Esophagus muscularis mucosa (tissue), 4 donors: Measurements from ENCODE around the gene HS3ST6. TPM values are rescaled to one million over a fixed set of nuclear protein-coding genes. Genes with fewer than 3 reads are reported as not detected.

Experiments
- DNase-seq: peaks from one replicate; pipeline ENCODE4 v3.0.0-alpha.2; 2017; ENCODE audit errors: extremely low spot score
- H3K27ac ChIP-seq, 4 donors: fragments of 200-600 bp; sonication (generic); replicated peaks in 1 of 4; 1 replicate in 3 of 4; 2 replicates in 1 of 4; pipeline ENCODE4 v1.5.1; 2016 to 2019; ENCODE audit warnings: mild to moderate bottlenecking in 1 of 4
- H3K27me3 ChIP-seq, 4 donors: fragments of 200-600 bp; sonication (generic); one replicate each; pipeline versions ENCODE4 v1.5.1 to v1.6.0; 2016 to 2019
- H3K36me3 ChIP-seq, 4 donors: fragments of 200-600 bp; sonication (generic); one replicate each; pipeline ENCODE4 v1.5.1; 2016 to 2019
- H3K4me1 ChIP-seq, 4 donors: fragments of 200-600 bp; sonication (generic); one replicate each; pipeline ENCODE4 v1.5.1; 2016 to 2019
- H3K4me3 ChIP-seq, 4 donors: fragments of 200-600 bp; sonication (generic); 1 replicate in 2 of 4; 2 replicates in 2 of 4; pipeline ENCODE4 v1.5.1; 2016 to 2019; ENCODE audit warnings: mild to moderate bottlenecking in 4 of 4, moderate library complexity in 1 of 4
- H3K9me3 ChIP-seq, 4 donors: fragments of 200-600 bp; sonication (generic); 1 replicate in 3 of 4; 2 replicates in 1 of 4; pipeline ENCODE4 v1.5.1; 2016 to 2019
- CTCF ChIP-seq, 3 experiments: fragments of 200-600 bp in 2 of 3; fragments of 450-650 bp in 1 of 3; sonication (generic) in 2 of 3; IDR thresholded peaks; one replicate each; pipeline ENCODE4 v1.5.1; 2017 to 2019; ENCODE audit warnings: antibody characterized with exemption in 3 of 3, mild to moderate bottlenecking in 2 of 3, moderate library complexity in 1 of 3
- EP300 ChIP-seq: sonication (generic); formaldehyde crosslinking; IDR thresholded peaks from one replicate; pipeline ENCODE4 v1.6.1; 2017; ENCODE audit warnings: antibody characterized with exemption
- POLR2A ChIP-seq: fragments of 450-650 bp; IDR thresholded peaks from one replicate; pipeline ENCODE4 v1.6.1; 2017; ENCODE audit warnings: antibody characterized with exemption, moderate library complexity, mild to moderate bottlenecking, low read depth
- POLR2AphosphoS5 ChIP-seq, 2 donors: sonication (generic); formaldehyde crosslinking; IDR thresholded peaks; one replicate each; pipeline ENCODE4 v1.6.1; 2017; ENCODE audit warnings: antibody characterized with exemption in 2 of 2
- WGBS: methylation state at CpG from one replicate; pipeline ENCODE4 v1.1.5; 2018; 5-methylcytosine and 5-hydroxymethylcytosine counted together
- intact Hi-C: fragments of 100-400 bp; cut with DNase I; formaldehyde crosslinking; loops from one replicate; pipeline ENCODE4 v1.15.1; 2023
- total RNA-seq, 4 donors: library from RNA; depleted of rRNA; stranded (reverse); fragments of >200 nt; gene quantifications; one replicate each; pipeline versions ENCODE4 v1.1.0 to v1.2.1, GENCODE V29; 2016

The HS3ST6 gene
- total RNA-seq, 4 donors from 2014 or later = not detected

- H3K27ac ChIP-seq = no peak overlapping the region
- 93% methylated on average over 5 of the region's 5 CpGs for WGBS
- no peaks in the 10 kb centered on the region for H3K36me3 ChIP-seq
- peaks cover 0 to 68% (median 0%) of the 10 kb centered on the region in 4 donors for H3K27me3 ChIP-seq
- H3K4me3 ChIP-seq = no peak overlapping the region
- no peaks in the 10 kb centered on the region for H3K4me1 ChIP-seq
- TF ChIP-seq CTCF (IDR thresholded peaks at IDR 0.05) (no peak), POLR2AphosphoS5 (IDR thresholded peaks at IDR 0.05) (no peak), EP300 (no peak), POLR2A (no peak)
- DNase-seq = no peak
- no peaks in the 10 kb centered on the region for H3K9me3 ChIP-seq
- intact Hi-C loops = no loop called here
These were observed 23.1 kb downstream of the HS3ST6 start for GRCh38 chr16:1895068-1895467.

- WGBS = 35% methylated on average over 4 of the region's 4 CpGs
These were observed 27.5 kb downstream of the HS3ST6 start for GRCh38 chr16:1890708-1891050.

GRCh38 chr16:1890024-1890707 lies 28.0 kb downstream of the HS3ST6 start:
- no peaks in the 10 kb centered on the region for H3K4me1 ChIP-seq
- no peaks in the 10 kb centered on the region for H3K9me3 ChIP-seq
- WGBS = 68% methylated on average over 14 of the region's 16 CpGs
- peaks cover 0 to 71% (median 0%) of the 10 kb centered on the region in 4 donors for H3K27me3 ChIP-seq
- H3K36me3 ChIP-seq = no peaks in the 10 kb centered on the region
- H3K27ac ChIP-seq = no peak overlapping the region
- no peak overlapping the region for H3K4me3 ChIP-seq
- TF ChIP-seq EP300 (no peak), POLR2AphosphoS5 (IDR thresholded peaks at IDR 0.05) (no peak), CTCF (IDR thresholded peaks at IDR 0.05) (no peak), POLR2A (no peak)
- DNase-seq = no peak
- intact Hi-C loops = no loop called here

More at GRCh38 chr16:1890708-1891050, 27.5 kb downstream of the HS3ST6 start:
- no peak overlapping the region for H3K27ac ChIP-seq
- TF ChIP-seq POLR2A = no peak
- TF ChIP-seq POLR2AphosphoS5 (IDR thresholded peaks at IDR 0.05) = no peak
- TF ChIP-seq EP300 = no peak
- no peak for TF ChIP-seq CTCF (IDR thresholded peaks at IDR 0.05)
- no peak overlapping the region for H3K4me3 ChIP-seq
- DNase-seq = no peak
- no peaks in the 10 kb centered on the region for H3K9me3 ChIP-seq
- H3K4me1 ChIP-seq = no peaks in the 10 kb centered on the region
- intact Hi-C loops = no loop called here
- H3K27me3 ChIP-seq = peaks cover 0 to 67% (median 0%) of the 10 kb centered on the region in 4 donors
- no peaks in the 10 kb centered on the region for H3K36me3 ChIP-seq

GRCh38 chr16:1887711-1888354 lies 30.4 kb downstream of the HS3ST6 start:
- Histone ChIP-seq H3K27ac (no peak overlapping the region), H3K4me1 (no peaks in the 10 kb centered on the region), H3K36me3 (no peaks in the 10 kb centered on the region), H3K27me3 (peaks cover 0 to 82% (median 4%) of the 10 kb centered on the region in 4 donors), H3K4me3 (no peak overlapping the region), H3K9me3 (no peaks in the 10 kb centered on the region)
- 79% methylated on average over 14 of the region's 14 CpGs for WGBS
- intact Hi-C loops = no loop called here
- DNase-seq = no peak
- no peak for TF ChIP-seq POLR2AphosphoS5 (IDR thresholded peaks at IDR 0.05)
- no peak for TF ChIP-seq EP300
- no peak for TF ChIP-seq CTCF (IDR thresholded peaks at IDR 0.05)
- TF ChIP-seq POLR2A = no peak
